ENCODE results near the gene GALNT10.

- TF ChIP-seq CTCF (IDR thresholded peaks at IDR 0.05; ENCODE audit: insufficient read depth, low read depth, low read length) (no peak), EZH2 (IDR thresholded peaks at IDR 0.05; ENCODE audit: insufficient read depth, low read length) (no peak)
These were observed 138.5 kb downstream of the GALNT10 start for GRCh38 chr5:154329062-154329461.
